Measurements from ENCODE around the gene ACP7.
"Not testable (repeated sequence)": the region's sequence is repeated elsewhere in the genome, so short reads cannot be mapped to it uniquely, and the experiment has no call there.

ACP7 gene

GRCh38 chr19:39095799-39096540 lies 11.8 kb downstream of the ACP7 start:
- not testable (repeated sequence) for H3K4me1 ChIP-seq (ENCODE audit: control insufficient read depth in 1 of 2, insufficient read depth in 2 of 2, low read length in 2 of 2)

GRCh38 chr19:39097299-39097698 lies 13.1 kb downstream of the ACP7 start:
- H3K36me3 ChIP-seq (ENCODE audit: control insufficient read depth in 1 of 2, insufficient read depth in 2 of 2, low read length in 2 of 2) = no peaks in the 10 kb centered on the region
- no peaks in the 10 kb centered on the region for H3K4me1 ChIP-seq (ENCODE audit: control insufficient read depth in 1 of 2, insufficient read depth in 2 of 2, low read length in 2 of 2)
- no peaks in the 10 kb centered on the region for H3K79me1 ChIP-seq (ENCODE audit: low read length)
- peaks cover 2% of the 10 kb centered on the region for H3K9me3 ChIP-seq (ENCODE audit: insufficient read depth, low read depth, low read length)
- H3K14ac ChIP-seq (ENCODE audit: low read length) = no peak overlapping the region
- no peak overlapping the region for H2BK12ac ChIP-seq (ENCODE audit: low read length)
- H4K8ac ChIP-seq (ENCODE audit: low read depth, low read length) = no peak overlapping the region
- H2AK5ac ChIP-seq (ENCODE audit: low read length) = no peak overlapping the region
- H3K4me2 ChIP-seq (ENCODE audit: low read length) = no peak overlapping the region
- no peaks in the 10 kb centered on the region for H3K79me2 ChIP-seq (ENCODE audit: control insufficient read depth, insufficient read depth, low read length, poor library complexity)
- no peak overlapping the region for H4K12ac ChIP-seq (ENCODE audit: low read depth, low read length)
- H3K18ac ChIP-seq (ENCODE audit: low read length) = no peak overlapping the region
- H3K4me3 ChIP-seq (ENCODE audit: low read depth, low read length) = no peak overlapping the region
- H3K4ac ChIP-seq (ENCODE audit: low read depth, low read length) = no peak overlapping the region
- no peaks in the 10 kb centered on the region for H3K27me3 ChIP-seq (ENCODE audit: insufficient read depth, low read length)
- H3K27ac ChIP-seq (ENCODE audit: low read depth, low read length) = no peak overlapping the region
- H2BK5ac ChIP-seq (ENCODE audit: low read depth, low read length, poor library complexity) = no peak overlapping the region
- no peak overlapping the region for H2BK120ac ChIP-seq (ENCODE audit: insufficient read depth, low read length, poor library complexity)
- DNase-seq = no peak
- no CpG with 5 or more reads among the region's 5 CpGs for WGBS (ENCODE audit: extremely low coverage, insufficient coverage, insufficient read length)
- no peak overlapping the region for H2AFZ ChIP-seq (ENCODE audit: insufficient read depth, low read length, poor library complexity)
- H3K23ac ChIP-seq (ENCODE audit: low read length) = no peak overlapping the region
- H3K9ac ChIP-seq (ENCODE audit: low read length) = no peak overlapping the region
- no peak overlapping the region for H4K91ac ChIP-seq (ENCODE audit: low read depth, low read length)

More at GRCh38 chr19:39095799-39096540, 11.8 kb downstream of the ACP7 start:
- not testable (repeated sequence) for H3K4ac ChIP-seq (ENCODE audit: low read depth, low read length); H4K91ac ChIP-seq (ENCODE audit: low read depth, low read length); H3K27me3 ChIP-seq (ENCODE audit: insufficient read depth, low read length); H4K12ac ChIP-seq (ENCODE audit: low read depth, low read length); H3K36me3 ChIP-seq (ENCODE audit: control insufficient read depth in 1 of 2, insufficient read depth in 2 of 2, low read length in 2 of 2); H3K79me2 ChIP-seq (ENCODE audit: control insufficient read depth, insufficient read depth, low read length, poor library complexity); H3K4me3 ChIP-seq (ENCODE audit: low read depth, low read length); H2BK12ac ChIP-seq (ENCODE audit: low read length); H3K9ac ChIP-seq (ENCODE audit: low read length); H3K9me3 ChIP-seq (ENCODE audit: insufficient read depth, low read depth, low read length); H2AFZ ChIP-seq (ENCODE audit: insufficient read depth, low read length, poor library complexity); H3K79me1 ChIP-seq (ENCODE audit: low read length); H3K23ac ChIP-seq (ENCODE audit: low read length); H2AK5ac ChIP-seq (ENCODE audit: low read length); H2BK120ac ChIP-seq (ENCODE audit: insufficient read depth, low read length, poor library complexity); DNase-seq; H3K27ac ChIP-seq (ENCODE audit: low read depth, low read length); H3K4me2 ChIP-seq (ENCODE audit: low read length); H3K14ac ChIP-seq (ENCODE audit: low read length); H2BK5ac ChIP-seq (ENCODE audit: low read depth, low read length, poor library complexity); H4K8ac ChIP-seq (ENCODE audit: low read depth, low read length); H3K18ac ChIP-seq (ENCODE audit: low read length)
- WGBS (ENCODE audit: extremely low coverage, insufficient coverage, insufficient read length) = no CpG with 5 or more reads among the region's 5 CpGs

DNA sequence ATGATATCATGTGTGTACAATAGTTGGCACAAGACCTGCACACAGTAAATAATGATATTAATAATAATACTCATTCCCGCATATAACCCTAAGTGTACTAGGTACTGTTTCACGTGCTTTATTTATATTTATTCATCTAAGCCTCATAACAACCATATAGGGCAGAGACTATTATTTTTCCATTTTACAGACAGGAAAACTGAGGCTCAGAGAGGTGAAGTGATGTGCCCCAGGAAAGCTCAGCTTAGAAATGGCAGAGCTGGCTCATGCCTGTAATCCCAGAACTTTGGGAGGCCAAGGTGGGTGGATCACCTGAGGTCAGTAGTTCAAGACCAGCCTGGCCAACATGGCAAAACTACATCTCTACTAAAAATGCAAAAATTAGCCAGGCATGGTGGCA lies 13.6 kb downstream of the ACP7 start:
- Histone ChIP-seq H3K14ac (ENCODE audit: low read length) (no peak overlapping the region), H3K27ac (ENCODE audit: low read depth, low read length) (no peak overlapping the region), H3K4me1 (ENCODE audit: control insufficient read depth in 1 of 2, insufficient read depth in 2 of 2, low read length in 2 of 2) (no peaks in the 10 kb centered on the region), H2BK5ac (ENCODE audit: low read depth, low read length, poor library complexity) (no peak overlapping the region), H3K79me2 (ENCODE audit: control insufficient read depth, insufficient read depth, low read length, poor library complexity) (no peaks in the 10 kb centered on the region), H2AFZ (ENCODE audit: insufficient read depth, low read length, poor library complexity) (no peak overlapping the region), H4K8ac (ENCODE audit: low read depth, low read length) (no peak overlapping the region), H3K36me3 (ENCODE audit: control insufficient read depth in 1 of 2, insufficient read depth in 2 of 2, low read length in 2 of 2) (no peaks in the 10 kb centered on the region), H3K23ac (ENCODE audit: low read length) (no peak overlapping the region), H3K4ac (ENCODE audit: low read depth, low read length) (no peak overlapping the region), H3K4me3 (ENCODE audit: low read depth, low read length) (no peak overlapping the region), H3K4me2 (ENCODE audit: low read length) (no peak overlapping the region), H2BK12ac (ENCODE audit: low read length) (no peak overlapping the region), H3K27me3 (ENCODE audit: insufficient read depth, low read length) (no peaks in the 10 kb centered on the region), H3K79me1 (ENCODE audit: low read length) (no peaks in the 10 kb centered on the region), H2AK5ac (ENCODE audit: low read length) (no peak overlapping the region), H3K18ac (ENCODE audit: low read length) (no peak overlapping the region), H4K12ac (ENCODE audit: low read depth, low read length) (no peak overlapping the region), H3K9me3 (ENCODE audit: insufficient read depth, low read depth, low read length) (peaks cover 2% of the 10 kb centered on the region), H3K9ac (ENCODE audit: low read length) (no peak overlapping the region), H2BK120ac (ENCODE audit: insufficient read depth, low read length, poor library complexity) (no peak overlapping the region), H4K91ac (ENCODE audit: low read depth, low read length) (no peak overlapping the region)
- no peak for DNase-seq
- WGBS (ENCODE audit: extremely low coverage, insufficient coverage, insufficient read length) = no CpG with 5 or more reads among the region's 2 CpGs

GRCh38 chr19:39098365-39099269 lies 14.4 kb downstream of the ACP7 start:
- H3K18ac ChIP-seq (ENCODE audit: low read length) = no peak overlapping the region
- no peaks in the 10 kb centered on the region for H3K79me2 ChIP-seq (ENCODE audit: control insufficient read depth, insufficient read depth, low read length, poor library complexity)
- H3K4me3 ChIP-seq (ENCODE audit: low read depth, low read length) = no peak overlapping the region
- no peaks in the 10 kb centered on the region for H3K27me3 ChIP-seq (ENCODE audit: insufficient read depth, low read length)
- no peak overlapping the region for H3K4me2 ChIP-seq (ENCODE audit: low read length)
- H3K36me3 ChIP-seq (ENCODE audit: control insufficient read depth in 1 of 2, insufficient read depth in 2 of 2, low read length in 2 of 2) = no peaks in the 10 kb centered on the region
- H3K9me3 ChIP-seq (ENCODE audit: insufficient read depth, low read depth, low read length) = peaks cover 2% of the 10 kb centered on the region
- DNase-seq = no peak
- no peak overlapping the region for H4K91ac ChIP-seq (ENCODE audit: low read depth, low read length)
- H3K23ac ChIP-seq (ENCODE audit: low read length) = no peak overlapping the region
- no peak overlapping the region for H2BK5ac ChIP-seq (ENCODE audit: low read depth, low read length, poor library complexity)
- H3K14ac ChIP-seq (ENCODE audit: low read length) = no peak overlapping the region
- no CpG with 5 or more reads among the region's 53 CpGs for WGBS (ENCODE audit: extremely low coverage, insufficient coverage, insufficient read length)
- H3K79me1 ChIP-seq (ENCODE audit: low read length) = no peaks in the 10 kb centered on the region
- H2BK120ac ChIP-seq (ENCODE audit: insufficient read depth, low read length, poor library complexity) = no peak overlapping the region
- H2AK5ac ChIP-seq (ENCODE audit: low read length) = no peak overlapping the region
- H4K12ac ChIP-seq (ENCODE audit: low read depth, low read length) = no peak overlapping the region
- no peak overlapping the region for H2AFZ ChIP-seq (ENCODE audit: insufficient read depth, low read length, poor library complexity)
- H3K27ac ChIP-seq (ENCODE audit: low read depth, low read length) = no peak overlapping the region
- H3K9ac ChIP-seq (ENCODE audit: low read length) = no peak overlapping the region
- no peak overlapping the region for H3K4ac ChIP-seq (ENCODE audit: low read depth, low read length)
- no peaks in the 10 kb centered on the region for H3K4me1 ChIP-seq (ENCODE audit: control insufficient read depth in 1 of 2, insufficient read depth in 2 of 2, low read length in 2 of 2)
- H4K8ac ChIP-seq (ENCODE audit: low read depth, low read length) = no peak overlapping the region
- H2BK12ac ChIP-seq (ENCODE audit: low read length) = no peak overlapping the region
